ENCODE measurements around the gene TMEM272.

- TF ChIP-seq CTCF (IDR thresholded peaks at IDR 0.05; ENCODE audit: insufficient read depth, low read length, poor library complexity, severe bottlenecking) (no peak), EZH2phosphoT487 (conservative IDR thresholded peaks at IDR 0.05; ENCODE audit: low read length) (no peak)
Observed at GRCh38 chr13:51843529-51843928, 1.4 kb downstream of the TMEM272 start.
